Fibroblast of gingiva (primary cell): ENCODE data around the gene CBX1.
"Not testable (repeated sequence)": the region's sequence is repeated elsewhere in the genome, so short reads cannot be mapped to it uniquely, and the experiment has no call there.

ENCODE experiments used
- DNase-seq: peaks from one replicate; pipeline ENCODE4 v3.0.0-alpha.2; 2011; ENCODE audit warnings: low read depth

Gene CBX1

DNA sequence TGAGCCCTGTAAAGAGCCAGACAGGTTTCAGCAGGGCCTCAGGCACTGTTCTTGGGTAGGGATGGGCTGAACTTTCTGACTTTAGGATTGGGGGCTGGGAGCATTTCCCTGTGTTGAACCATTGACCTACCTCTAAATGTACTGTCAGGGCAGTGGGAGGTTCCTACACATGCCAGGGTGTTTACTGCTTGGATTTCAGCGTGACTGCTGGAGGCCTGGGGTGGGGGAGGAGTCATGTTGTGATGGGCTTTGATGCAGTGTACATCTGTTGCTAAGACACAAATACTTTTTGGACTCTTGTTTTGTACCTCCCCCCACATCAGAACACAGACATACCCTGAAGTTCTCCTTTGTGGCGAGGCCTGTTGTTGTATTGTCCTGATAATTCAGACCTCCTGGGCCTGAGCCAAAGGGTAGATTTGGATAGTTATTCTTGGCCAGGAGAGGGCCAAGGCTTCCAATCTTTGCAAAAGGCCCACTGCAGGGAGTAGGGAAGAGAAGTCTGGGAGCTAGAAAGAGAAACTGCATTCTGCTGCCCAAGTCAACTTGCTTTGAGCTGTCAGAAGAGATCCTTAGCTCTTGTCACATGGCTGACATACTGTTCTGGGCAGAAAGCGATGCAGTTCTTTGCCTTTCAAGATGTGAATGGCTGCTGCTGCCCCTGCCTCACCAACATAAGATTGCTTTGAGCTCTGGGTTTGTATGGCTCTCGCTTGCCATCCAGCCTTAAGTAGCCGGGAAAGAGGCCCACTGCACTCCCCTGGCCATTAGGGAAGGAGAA, 49.4 kb downstream of the CBX1 start:
- peak; percentile 90 for DNase-seq

DNA sequence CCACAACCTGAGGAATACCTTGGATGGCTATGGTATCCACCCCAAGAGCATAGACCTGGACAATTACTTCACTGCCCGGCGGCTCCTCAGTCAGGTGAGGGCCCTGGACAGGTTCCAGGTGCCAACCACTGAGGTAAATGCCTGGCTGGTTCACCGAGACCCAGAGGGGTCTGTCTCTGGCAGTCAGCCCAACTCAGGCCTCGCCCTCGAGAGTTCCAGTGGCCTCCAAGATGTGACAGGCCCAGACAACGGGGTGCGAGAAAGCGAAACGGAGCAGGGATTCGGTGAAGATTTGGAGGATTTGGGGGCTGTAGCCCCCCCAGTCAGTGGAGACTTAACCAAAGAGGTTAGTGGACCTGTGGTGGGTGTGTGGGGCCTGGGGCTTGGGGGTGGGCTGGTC, 50.0 kb downstream of the CBX1 start:
- DNase-seq: no peak

DNA sequence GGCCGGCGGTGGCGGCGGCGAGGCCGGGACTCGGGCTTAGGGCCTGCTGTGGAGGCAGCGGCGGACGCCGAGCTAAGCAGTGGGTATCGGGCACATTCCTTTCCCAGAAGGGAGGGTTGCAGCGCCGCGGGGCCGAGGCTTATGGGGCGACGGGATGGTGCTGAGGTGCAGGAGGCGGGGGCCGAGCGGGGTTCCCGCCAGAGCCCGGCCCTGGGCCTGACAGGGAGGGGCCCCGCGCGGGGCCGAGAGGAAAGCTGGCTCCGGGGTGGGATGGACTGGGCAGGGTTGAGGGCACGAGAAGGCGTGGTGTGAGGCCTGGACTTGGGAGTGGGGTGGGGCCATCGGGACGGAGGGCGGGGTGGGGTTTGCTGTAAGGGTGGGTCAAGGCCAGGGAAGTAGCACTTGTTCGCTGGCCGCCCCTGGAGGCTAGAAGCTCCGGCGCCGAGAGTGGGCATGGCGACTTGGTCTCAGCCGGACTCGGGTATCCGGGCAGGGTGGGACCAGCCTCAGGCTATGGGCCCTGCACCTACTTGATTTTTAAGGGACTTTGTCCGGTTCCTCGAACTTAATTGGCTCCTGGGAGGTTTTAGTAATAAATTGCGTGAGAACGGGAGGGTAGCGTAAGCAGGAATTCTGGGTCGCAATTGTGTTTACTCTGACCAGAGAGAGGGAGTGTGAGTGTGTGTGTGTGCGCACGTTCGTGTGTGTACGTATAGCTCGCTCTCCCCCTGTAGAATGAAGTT, 52.7 kb downstream of the CBX1 start:
- peak; percentile 96 for DNase-seq

DNA sequence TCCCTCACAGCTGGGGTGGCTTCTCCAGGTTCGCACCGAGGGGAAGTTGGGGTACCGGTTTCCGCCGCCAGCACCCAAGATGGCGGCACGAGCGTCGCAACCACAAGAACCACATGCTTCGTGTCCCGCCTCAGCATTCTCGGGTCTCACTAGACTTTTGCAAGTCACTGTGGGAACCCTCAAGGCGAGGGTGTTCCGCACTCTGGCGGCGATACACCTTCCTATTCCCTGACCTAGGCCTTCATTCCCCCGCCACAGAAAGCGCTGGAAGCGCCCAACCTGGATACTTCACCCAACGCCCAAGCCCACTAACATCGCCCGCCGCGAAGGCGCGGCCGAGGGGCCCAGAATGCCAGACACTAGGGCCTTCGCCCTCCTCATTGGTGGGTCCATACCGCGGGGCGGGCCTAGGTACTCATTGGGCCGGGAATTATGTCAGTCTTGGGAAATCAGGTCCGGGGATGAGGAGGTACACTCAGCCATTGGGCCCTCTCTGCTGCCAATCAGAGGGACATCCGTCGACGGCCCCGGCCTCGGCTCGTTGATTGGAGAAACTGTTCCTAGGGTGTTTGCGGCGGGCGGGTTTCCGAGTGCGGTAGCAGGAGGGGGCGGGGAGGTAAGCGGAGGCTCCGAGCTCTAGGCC, 53.4 kb downstream of the CBX1 start, which contains the start of gene NFE2L1:
Gene NFE2L1 (plus strand): TSS at position 619 of the 643 bp plus-strand sequence. CDS start 2,760 bp downstream, outside the sequence.
- peak; percentile 100 for DNase-seq

DNA sequence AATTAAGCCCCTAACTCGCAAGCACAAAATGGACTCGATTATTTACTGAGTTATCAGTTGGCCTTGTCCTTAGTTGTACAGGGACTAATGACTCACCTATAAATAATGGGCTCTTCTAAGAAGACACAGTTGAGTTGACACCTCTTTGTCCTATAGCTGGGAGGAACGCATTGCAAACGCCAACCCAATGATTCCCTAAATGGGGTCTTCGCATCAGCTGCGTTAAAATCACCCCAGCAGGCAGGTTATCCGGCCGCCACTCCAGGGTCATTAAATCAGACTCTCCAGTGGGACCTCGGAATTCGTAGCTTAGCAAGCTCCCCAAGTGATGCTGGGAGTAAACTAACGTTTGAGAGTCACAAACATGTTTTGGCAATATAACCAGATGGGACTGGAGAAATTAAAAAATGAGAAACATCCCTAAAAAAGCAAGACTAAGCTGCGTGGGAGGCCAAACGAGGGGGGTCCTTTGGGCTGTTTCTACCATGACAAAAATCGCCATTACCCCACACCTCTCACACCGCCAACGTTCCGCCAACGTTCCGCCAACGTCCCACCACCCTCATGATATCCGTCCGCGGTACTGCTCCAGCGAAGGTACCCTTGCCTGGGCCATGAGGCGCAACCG, 54.1 kb downstream of the CBX1 start:
- DNase-seq: no peak

DNA sequence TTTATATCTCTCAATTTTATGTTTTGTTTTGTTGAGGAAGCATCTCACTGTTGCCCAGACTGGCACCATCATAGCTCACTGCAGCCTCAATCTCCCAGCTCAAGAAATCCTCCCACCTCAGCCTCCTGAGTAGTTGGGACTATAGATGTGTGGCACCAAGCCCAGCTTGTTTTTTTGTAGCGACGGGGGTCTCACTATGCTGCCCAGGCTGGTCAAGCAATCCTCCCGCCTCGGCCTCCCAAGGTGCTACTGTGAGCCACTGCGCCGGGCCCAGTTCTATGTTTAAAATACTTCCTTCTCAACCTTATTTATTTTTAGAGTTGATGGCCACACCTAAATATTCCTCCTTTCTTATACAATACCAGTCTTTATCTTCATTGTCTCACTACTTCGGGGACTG, 55.0 kb downstream of the CBX1 start:
- no peak for DNase-seq

DNA sequence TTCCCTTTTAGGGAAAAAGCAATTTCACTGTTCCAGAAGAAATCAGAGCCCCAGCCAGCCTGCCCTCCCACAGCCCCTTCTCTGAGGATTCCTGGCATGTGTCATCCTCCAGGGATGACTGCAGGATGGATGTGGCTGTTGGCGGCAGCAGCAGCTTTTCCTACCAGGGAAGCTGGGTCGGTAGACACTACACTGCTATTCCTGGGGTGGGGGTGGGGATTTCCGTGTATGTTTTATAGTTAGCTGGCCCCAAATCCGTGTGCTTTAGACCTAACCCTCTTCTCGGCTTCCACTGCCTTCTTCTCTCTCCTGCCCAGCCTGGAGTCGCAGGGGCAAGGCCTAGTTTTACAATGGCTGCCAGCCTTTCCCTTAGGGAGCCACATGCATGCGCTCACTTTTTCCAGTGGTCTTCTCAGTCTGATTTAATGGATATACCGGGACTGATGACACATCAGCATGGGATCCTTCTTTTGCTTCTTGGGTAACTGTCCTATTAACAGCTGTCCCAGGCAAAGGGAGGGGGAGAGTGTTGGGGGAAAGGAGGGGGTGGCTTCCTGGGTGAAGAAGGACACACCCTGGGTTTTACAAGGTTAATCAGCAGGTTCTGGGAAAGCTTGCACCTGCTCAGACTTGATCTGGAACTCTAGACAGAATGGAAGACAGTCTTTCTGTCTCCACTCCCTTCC, 55.8 kb downstream of the CBX1 start:
- DNase-seq: peak; percentile 45

DNA sequence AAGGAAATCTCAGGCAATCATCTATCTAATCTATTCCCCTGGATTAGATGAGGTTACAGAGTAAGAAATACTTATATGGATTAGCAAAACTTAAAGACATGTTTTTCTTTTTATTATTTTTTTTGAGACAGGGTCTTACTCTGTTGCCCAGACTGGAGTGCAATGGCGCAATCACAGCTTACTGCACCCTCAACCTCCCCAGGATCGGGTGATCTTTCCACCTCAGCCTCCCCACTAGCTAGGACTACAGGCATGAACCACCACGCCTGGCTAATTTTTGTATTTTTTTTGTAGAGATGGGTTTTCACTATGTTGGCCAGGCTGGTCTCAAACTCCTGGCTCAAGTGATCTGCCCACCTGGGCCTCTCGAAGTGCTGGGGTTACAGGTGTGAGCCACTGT, 56.4 kb downstream of the CBX1 start:
- DNase-seq: no peak

DNA sequence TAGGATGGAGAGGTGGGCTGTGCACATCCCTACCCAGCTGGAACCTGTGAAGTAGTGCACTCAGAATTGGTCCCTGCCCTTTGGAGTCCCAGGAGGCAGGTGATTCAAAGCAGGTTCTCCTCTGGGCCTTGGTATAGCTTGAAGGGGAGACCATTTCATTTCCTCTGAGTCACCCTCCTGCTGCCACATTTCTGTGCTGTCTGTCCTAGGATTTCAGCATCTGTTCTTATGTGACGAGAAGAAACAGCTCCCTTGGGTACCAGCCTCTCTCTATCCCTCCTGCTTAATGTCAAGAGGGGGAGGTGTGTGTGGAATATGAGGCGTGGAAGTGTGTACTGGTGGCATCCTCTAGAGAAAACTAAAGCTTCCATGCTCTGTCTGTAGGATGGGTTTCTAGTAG, 58.1 kb downstream of the CBX1 start:
- DNase-seq: no peak

DNA sequence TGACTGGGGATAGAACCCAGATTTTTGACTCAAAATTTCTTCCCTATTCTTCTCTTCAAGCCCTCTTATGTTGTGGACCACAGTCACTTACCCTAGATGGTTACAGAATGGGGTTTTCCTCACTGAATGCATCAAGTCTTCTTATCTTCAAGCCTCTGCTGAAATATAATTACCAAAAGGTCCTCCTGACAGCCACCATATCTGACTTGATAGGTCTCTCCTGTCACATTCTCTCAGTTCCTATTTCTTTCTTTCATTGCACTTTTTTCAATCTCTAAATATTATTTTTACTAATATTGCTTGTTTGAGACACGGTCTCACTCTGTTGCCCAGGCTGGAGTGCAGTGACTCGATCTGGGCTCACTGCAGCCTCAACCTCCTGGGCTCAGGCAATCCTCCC, 62.6 kb downstream of the CBX1 start:
- DNase-seq: no peak

DNA sequence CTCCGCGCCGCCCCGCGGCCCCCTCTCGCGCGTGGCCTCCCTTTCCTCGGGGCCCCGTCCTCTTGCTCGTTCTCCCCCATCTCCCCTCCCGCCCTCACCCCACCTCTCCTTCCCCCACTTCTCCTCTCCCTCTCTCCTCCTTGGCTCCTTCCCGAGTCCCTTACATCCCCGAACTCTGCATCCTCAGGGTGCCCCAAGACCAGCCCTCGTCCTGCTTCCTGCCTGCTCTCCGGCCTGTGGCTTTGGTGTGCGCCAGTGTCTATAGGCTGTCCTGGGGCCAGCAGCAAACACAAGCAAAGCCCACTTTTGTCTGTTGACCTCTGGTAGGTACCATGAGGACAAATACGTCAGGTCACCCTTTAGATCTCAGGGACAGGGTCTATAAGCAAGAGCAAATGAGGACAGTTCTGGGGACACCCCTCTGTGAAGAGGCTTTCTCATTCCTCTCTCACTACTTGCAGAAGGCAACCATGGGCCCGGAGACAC, 63.4 kb downstream of the CBX1 start:
- DNase-seq: peak; percentile 18

DNA sequence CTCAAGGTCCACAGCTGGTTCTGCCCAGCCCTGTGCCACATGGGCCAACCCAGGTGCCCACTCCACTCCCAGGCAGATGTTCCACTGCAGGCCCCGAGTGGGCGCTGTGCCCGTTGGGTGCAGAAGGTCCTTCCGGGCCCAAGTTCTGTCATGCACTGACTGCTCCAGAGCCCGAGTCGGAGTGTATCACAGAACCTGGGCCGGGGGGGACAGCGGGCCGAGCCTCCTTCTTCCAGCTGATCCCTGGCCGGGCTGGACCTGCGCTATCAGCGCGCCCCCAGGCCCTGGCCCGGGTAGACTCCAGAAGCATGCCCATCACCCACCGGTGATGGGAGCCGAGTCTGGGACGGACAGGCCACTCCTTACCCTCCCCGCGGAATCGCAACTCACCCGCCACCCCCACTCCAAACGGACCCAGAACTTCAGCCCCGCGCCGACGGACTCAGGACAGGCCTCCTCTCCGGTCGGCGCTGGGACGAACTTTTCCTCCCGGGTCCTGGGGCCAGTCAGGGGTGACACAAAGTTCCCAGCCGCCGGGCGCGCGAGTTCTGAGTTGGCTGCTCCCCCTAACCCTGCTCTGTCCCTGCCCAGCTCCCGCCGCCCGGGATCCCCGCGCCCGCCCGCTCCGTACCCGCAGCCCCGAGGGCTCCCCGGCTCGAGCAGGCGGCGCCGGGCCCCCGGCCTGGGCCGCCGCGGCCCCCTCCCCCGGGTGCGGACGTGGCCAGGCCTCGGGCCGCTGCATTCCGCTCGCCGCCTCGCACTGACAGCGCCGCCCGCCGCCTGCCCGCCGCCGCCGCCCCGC, 64.0 kb downstream of the CBX1 start, which contains the start of gene COPZ2:
Gene COPZ2 (minus strand): TSS at position 762 of the 802 bp plus-strand sequence. CDS start 20 bp downstream, at position 742.
- DNase-seq: peak; percentile 68

DNA sequence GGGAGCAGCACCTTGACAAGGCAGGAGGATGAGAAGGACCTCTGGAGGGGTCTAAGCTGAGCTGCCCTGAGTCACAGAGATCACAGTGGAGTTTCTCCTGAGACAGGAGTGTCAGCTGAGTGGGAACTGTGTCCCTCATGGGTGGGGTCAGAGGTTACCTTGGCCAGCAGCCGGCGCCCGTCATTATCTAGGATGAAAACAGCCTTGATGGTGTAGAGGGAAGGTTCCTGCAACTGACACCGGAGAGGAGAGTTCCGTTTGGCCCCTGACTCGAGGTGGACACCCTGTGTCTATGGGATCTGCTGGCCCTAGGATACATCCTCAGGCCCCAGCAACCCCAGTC, 64.6 kb downstream of the CBX1 start:
- DNase-seq: no peak

DNA sequence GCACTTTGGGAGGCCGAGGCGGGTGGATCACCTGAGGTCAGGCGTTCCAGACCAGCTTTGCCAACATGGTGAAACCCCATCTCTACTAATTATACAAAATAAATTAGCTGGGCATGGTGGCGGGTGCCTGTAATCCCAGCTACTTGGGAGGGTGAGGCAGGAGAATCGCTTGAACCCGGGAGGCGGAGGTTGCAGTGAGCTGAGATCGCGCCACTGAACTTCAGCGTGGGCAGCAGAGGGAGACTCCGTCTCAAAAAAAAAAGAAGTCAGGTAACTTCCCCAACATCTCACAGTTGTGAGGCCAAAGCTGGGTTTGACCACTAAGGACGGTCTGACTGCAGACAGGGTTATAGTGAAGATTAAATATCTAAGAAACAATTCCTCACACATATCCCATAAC, 66.5 kb downstream of the CBX1 start:
- DNase-seq: not testable (repeated sequence)

DNA sequence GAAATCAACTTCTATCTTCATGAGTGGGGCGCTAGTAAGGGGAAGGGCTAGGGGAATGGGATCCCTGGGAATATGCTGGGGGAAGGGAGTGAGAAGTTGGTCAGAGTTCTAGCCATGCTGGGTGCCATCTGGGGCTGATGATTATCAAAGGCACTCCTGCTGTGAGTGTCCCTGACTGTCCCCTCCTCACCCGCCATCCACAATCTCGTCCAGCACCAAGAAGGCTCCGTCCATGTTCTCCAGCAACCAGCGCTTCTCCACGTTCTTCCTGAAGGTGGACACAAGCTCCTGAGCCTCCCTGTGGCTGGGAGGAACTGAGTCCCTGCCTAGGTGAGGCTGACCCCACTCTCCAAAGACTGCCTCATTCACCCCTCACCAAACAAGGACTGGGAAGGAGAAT, 69.3 kb downstream of the CBX1 start:
- DNase-seq: no peak

DNA sequence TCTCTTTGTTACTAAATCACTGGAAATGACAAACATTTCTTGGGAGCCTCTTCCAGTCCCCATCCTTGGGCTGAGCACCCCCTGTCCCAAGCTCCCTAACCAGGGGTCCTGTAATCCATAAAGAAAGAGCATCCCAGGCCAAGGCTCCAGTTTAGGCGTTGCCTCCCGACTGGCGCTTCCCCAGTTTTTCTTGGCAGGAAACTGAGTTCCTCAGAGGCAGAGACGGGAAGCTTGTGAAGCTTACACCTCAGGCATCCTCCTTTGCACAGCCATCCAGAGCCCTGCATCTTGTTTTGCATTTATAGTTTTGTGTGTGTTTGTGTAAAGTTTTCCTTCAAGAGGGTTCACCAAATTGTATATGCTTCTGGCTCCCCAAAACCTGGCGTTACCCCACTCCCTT, 70.7 kb downstream of the CBX1 start:
- DNase-seq: peak; percentile 53

DNA sequence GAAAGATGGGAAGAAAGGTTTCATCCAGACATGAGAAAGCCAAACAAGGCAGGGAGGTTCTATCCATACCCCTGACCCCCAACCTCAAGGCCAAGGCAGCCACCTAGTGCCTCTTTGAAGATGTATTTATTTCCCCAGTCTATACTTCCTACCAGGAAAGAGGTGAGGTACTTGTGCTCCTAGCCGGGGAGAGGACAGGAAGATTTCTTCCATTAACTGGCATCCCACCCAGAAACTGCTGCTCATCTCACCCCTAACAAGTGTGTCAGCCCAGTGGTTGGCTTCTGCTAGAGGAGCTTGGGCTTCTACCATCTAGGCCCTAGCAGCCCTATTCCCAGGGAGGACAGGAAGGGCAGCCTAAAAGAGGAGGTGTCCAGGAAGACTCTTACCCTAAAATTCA, 72.5 kb downstream of the CBX1 start:
- no peak for DNase-seq

DNA sequence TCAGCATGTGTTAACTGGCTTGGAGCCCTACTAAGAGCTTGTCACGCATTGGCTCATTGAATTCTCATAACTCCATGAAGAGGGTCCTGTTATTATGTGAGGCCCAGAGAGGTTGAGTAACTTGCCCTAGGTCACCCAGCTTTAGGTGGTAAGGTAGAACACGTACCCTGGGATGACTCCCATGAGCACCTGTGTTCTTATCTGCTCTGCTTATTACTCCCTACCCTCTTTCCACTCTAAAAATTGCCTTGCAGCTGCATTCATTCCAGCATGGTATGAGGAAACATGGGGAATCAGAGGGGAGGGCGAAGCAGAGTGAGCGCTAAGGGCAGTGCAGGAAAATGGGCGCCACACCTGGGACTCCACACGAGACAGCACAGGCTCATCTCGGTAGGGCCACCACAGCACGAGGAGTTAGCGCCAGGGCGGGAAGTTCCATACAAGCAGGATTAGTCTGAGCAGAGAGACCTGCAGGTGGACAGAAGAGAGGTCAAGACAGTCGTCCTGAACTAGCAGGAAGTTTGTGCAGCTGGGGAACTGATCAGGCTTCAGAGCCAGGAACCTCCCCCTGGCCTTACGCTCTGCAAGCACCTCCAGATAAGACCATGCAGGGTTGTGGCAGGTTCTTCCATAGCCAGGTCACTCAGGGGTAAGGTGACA, 73.8 kb downstream of the CBX1 start:
- no peak for DNase-seq

DNA sequence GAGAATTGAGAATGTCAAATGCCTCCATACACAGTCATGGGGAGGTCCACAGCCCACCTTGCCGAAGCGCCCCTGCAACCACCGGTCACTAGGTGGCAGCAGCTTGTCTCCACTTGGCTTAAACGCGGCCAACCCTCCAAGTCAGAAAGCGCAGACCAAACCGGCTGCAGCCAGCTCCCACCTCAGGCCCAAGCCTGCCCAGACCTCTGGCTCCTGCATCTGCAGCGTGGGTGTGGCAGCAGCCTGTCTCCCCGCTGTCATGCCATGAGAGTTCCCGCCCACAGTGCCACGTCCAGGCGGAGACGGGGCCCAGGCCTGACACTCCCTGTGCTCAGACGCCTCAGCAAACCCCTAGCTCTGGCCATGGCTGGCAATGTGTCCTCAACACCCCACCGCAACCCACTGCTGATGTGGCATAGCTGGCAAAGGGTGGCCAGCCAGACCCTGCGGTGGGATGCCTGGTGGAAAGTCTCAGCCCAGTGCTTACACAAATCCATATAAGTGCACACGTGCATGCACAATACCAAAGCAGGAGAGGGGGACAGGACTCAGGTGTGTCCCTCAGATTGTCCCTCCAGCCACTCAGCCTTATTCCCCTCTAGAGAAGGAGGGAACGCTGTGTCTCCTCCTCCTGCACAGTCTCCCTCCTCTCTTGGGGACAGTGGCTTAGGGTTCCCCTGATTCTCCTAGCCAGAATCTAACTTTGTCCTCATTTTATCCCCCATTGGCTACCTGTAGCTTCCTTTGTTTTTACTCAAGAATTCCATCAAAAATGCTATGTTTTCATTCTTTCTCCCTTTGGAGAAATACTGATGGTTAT, 74.6 kb downstream of the CBX1 start:
- DNase-seq: peak; percentile 93
